AG09309 (cell line): ENCODE measurements around the gene ZNF335.

ENCODE experiments used
- DNase-seq: peaks from one replicate; pipeline ENCODE4 v3.0.0-alpha.2; 2010; ENCODE audit warnings: low read depth
- H3K4me3 ChIP-seq: 2 replicates; pipeline ENCODE4 v1.5.1; 2011; ENCODE audit warnings: mild to moderate bottlenecking, low read depth, low read length, moderate library complexity; ENCODE audit not compliant: control insufficient read depth
- TF ChIP-seq, protein P1 (sequence below): IDR thresholded peaks from 2 replicates; pipeline ENCODE4 v1.5.1; 2011; ENCODE audit warnings: mild to moderate bottlenecking, low read depth, low read length, inconsistent platforms; ENCODE audit not compliant: insufficient read depth, control insufficient read depth; ENCODE audit errors: missing control alignments

Gene ZNF335

DNA sequence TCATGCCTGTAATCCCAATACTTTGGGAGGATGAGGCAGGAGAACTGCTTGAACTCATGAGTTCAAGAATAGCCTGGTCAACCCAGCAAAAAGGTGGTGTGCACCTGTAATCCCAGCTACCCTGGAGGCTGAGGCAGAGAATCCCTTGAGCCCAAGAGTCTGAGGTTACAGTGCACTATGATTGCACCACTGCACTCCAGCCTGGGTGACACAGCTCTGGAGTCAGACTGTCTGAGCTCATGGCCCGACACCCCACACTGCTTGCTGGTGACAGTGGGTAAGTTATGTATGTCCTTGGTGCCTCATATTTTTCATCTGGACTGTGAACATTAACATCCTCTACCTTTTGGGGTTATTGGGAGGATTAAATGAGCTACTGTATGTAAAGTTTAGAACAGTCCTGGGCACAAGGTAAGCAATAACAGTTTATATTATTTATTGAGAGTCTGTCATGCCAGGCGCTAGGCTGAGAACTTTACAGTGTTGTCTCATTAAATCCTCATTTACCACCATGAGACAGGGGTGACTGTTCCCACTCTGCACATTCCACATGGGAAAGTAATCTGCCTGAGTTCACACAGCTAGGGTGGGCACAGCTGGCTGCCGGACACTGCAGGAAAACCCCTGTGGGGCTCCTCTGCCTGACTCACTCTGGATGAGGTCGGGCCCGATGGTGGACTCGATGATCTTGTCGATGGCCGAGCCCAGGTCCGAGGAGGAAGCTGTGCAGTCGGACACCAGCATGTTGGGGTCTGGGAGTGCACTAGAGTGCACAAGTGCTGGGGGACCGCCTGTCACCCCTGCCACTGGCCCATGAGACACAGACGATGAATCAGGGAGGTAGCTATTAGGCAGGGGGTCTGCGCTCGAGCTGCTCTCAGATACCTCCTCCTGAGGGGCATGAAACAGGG, 2.9 kb downstream of the ZNF335 start:
- H3K4me3 ChIP-seq = no peak overlapping the region
- TF ChIP-seq, protein P1, sequence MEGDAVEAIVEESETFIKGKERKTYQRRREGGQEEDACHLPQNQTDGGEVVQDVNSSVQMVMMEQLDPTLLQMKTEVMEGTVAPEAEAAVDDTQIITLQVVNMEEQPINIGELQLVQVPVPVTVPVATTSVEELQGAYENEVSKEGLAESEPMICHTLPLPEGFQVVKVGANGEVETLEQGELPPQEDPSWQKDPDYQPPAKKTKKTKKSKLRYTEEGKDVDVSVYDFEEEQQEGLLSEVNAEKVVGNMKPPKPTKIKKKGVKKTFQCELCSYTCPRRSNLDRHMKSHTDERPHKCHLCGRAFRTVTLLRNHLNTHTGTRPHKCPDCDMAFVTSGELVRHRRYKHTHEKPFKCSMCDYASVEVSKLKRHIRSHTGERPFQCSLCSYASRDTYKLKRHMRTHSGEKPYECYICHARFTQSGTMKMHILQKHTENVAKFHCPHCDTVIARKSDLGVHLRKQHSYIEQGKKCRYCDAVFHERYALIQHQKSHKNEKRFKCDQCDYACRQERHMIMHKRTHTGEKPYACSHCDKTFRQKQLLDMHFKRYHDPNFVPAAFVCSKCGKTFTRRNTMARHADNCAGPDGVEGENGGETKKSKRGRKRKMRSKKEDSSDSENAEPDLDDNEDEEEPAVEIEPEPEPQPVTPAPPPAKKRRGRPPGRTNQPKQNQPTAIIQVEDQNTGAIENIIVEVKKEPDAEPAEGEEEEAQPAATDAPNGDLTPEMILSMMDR = no peak
- DNase-seq = no peak

DNA sequence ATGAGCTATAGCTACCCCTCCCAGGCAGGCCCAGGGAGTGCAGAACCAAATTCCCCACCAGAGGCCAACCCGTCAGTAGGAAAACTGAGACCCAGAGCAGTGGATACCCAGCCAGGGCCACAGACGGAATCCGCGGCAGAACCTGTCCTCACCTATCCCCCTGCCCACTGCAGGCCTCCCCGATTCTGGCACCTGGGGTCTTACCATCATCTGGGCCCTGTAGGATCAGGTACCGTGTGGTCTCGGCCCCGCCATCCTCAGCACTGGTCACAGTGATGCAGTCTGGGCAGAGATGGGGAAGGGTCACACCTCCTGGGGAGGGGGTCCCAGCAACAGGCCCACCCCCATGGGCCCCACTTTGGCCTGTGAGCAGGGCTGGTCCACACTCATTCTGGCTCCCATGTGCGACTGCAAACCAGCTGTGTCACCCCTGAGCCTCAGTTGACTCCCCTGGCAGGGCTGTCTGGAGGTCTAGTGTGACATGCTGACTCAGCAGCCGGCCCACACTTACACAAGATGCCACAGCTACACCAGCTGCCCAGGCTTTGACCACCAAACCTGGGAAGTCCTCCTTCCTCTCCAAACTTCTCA, 3.8 kb downstream of the ZNF335 start:
- H3K4me3 ChIP-seq = no peak overlapping the region
- DNase-seq = no peak
- TF ChIP-seq, protein P1 = no peak

DNA sequence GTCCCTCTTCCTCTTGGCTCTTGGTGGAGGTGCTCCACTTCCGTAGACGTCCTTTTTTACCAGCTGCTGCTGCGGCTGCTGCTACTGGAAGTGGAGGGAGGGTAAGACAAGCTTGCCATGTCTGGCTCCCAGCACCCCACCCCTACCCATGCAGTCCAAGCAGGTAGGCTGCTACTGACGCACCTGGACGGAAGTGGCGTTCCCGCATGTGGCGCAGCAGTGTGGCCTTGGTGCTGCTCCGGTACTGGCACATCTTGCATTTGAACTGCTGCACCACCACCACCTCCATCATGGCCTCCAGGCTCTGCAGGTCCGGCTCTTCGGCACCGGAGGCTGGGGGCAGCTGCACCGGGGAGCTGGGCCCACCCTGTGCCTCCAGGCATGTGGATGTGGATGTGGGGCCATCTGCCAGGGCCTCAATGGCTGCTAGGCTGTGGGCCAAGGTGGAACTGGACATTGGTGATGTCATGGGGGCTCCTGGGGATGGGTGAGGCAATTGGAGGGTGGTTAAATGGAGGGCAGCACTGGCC, 4.4 kb downstream of the ZNF335 start:
- DNase-seq = no peak
- no peak overlapping the region for H3K4me3 ChIP-seq
- TF ChIP-seq, protein P1 = no peak

DNA sequence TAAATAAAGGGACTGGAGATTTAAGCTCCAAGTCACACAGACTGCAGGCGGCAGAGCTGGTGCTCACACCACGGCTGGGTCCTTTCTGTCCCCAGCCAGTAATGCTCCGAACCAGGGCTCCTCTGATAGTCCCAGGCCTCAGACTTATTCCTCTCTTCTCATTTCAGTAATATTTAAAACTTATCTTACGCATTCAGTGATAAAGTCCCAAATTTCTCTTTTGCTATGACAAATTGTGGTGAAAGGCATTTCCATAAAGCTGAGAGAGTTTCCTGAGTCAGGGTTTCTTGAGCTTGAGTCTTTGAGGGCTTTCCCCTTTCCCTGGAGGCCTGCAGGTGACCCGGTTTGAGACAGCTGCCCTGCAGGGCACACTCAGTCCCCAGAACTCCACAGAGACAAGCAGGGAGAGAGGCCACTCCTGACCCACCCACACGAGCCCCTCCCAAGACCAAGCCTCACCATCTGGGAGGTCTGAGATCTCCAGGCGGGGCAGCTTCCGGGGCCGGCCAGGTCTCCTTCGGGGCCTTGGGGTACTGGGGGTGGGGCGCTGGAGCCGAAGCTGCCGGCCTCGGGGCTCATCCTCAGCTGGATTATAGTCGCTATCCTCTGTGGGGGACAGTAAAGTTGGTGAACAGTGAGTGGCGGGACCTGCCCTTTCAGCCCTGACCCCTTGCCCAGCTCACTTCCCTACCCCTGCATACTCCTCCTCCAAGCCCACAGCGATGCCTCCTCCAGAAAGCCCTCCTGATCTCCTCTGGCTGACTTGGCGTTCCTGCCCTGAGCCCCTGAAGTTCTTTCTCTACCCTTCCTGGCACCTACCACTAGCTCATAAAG, 6.6 kb downstream of the ZNF335 start:
- no peak overlapping the region for H3K4me3 ChIP-seq
- TF ChIP-seq, protein P1 = no peak
- DNase-seq = no peak

DNA sequence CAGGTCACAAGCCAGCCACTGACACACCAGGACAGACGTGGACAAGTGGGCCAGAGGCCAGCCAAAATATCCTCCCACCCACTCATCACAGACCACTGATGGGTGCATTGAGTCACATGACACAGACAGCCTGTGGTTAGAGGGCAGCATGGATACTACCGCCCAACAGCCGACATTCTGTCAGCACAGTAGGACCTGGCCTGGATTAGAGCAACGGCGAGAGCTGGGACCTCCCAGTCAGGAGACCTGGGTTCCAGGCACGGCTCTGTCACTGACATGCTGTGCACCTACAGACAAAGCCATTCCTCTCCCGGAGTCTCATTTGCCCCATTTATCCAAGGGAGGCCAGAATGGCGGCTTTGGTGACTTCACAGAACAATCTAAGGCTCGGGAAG, 8.0 kb downstream of the ZNF335 start:
- no peak for DNase-seq
- no peak overlapping the region for H3K4me3 ChIP-seq
- TF ChIP-seq, protein P1 = no peak
